ENCODE results near the gene EPB41L3. TPM values are rescaled to one million over a fixed set of nuclear protein-coding genes. Genes with fewer than 3 reads are reported as not detected.

Gene EPB41L3
- total RNA-seq, 3 donors from 2014 or later: 35.4 to 178 (median 90.5) TPM

GRCh38 chr18:5369513-5369912 lies 174.3 kb downstream of the EPB41L3 start:
- intact Hi-C loops (cut with DNase I; ENCODE audit: low total_unique reads): no loop called here
- H3K9me3 ChIP-seq: no peaks in the 10 kb centered on the region
- H3K4me1 ChIP-seq: no peaks in the 10 kb centered on the region
- no peak for DNase-seq (ENCODE audit: low spot score in 2 of 2)
- no peak overlapping the region for H3K27ac ChIP-seq
- H3K36me3 ChIP-seq: no peaks in the 10 kb centered on the region
- no peak for TF ChIP-seq CTCF (IDR thresholded peaks at IDR 0.05)
- no peak for TF ChIP-seq POLR2AphosphoS5 (IDR thresholded peaks at IDR 0.05)
- TF ChIP-seq POLR2A (IDR thresholded peaks at IDR 0.05): no peak
- H3K4me3 ChIP-seq: no peak overlapping the region
- H3K27me3 ChIP-seq: no peaks in the 10 kb centered on the region

GRCh38 chr18:5365443-5365842 lies 178.4 kb downstream of the EPB41L3 start:
- intact Hi-C loops (cut with DNase I; ENCODE audit: low total_unique reads): no loop called here
- no peak for TF ChIP-seq POLR2AphosphoS5 (IDR thresholded peaks at IDR 0.05)
- no peak for TF ChIP-seq CTCF (IDR thresholded peaks at IDR 0.05)
- no peak for TF ChIP-seq POLR2A (IDR thresholded peaks at IDR 0.05)
- Histone ChIP-seq H3K27me3 (no peaks in the 10 kb centered on the region), H3K27ac (no peak overlapping the region), H3K36me3 (no peaks in the 10 kb centered on the region), H3K4me3 (no peak overlapping the region), H3K9me3 (no peaks in the 10 kb centered on the region), H3K4me1 (no peaks in the 10 kb centered on the region)
- no peak for DNase-seq (ENCODE audit: low spot score in 2 of 2)

- Histone ChIP-seq H3K4me1 (no peaks in the 10 kb centered on the region), H3K27ac (no peak overlapping the region)
- intact Hi-C loops (cut with DNase I; ENCODE audit: low total_unique reads): no loop called here
These were observed 193.2 kb downstream of the EPB41L3 start for GRCh38 chr18:5350636-5351035.

More at GRCh38 chr18:5350636-5351035, 193.2 kb downstream of the EPB41L3 start:
- Histone ChIP-seq H3K27me3 (no peaks in the 10 kb centered on the region), H3K9me3 (no peaks in the 10 kb centered on the region), H3K4me3 (no peak overlapping the region), H3K36me3 (no peaks in the 10 kb centered on the region)
- TF ChIP-seq CTCF (IDR thresholded peaks at IDR 0.05) (no peak), POLR2A (IDR thresholded peaks at IDR 0.05) (no peak), POLR2AphosphoS5 (IDR thresholded peaks at IDR 0.05) (no peak)
- no peak for DNase-seq (ENCODE audit: low spot score in 2 of 2)

Other genes starting within 250 kb of the EPB41L3 start
- gene ZBTB14, start 248.3 kb downstream of the EPB41L3 start, total RNA-seq: 10 to 100 TPM in 2 of 3 donors, 1 to 10 TPM in 1; 9.2 to 15.2 (median 14.9) TPM